PC-3 (cell line): ENCODE measurements around the gene SLC25A51.

Experiments
- CTCF ChIP-seq: fragments of 300-600 bp; sonication (generic); conservative IDR thresholded peaks from 2 replicates; pipeline ENCODE4 v1.5.1; 2017; ENCODE audit warnings: antibody characterized with exemption, low read depth, mild to moderate bottlenecking, low read length
- EZH2 ChIP-seq: fragments of 300-600 bp; sonication (generic); IDR thresholded peaks from one replicate; pipeline ENCODE4 v1.6.1; 2017; ENCODE audit warnings: antibody characterized with exemption, mild to moderate bottlenecking, low read length; ENCODE audit not compliant: unreplicated experiment
- EZH2phosphoT487 ChIP-seq: fragments of 300-600 bp; sonication (generic); IDR thresholded peaks from 2 replicates; pipeline ENCODE4 v1.6.1; 2018; ENCODE audit warnings: mild to moderate bottlenecking, antibody characterized with exemption, low read length, borderline replicate concordance

GRCh38 chr9:37916471-37917312 lies 12.8 kb upstream of the SLC25A51 start:
- no peak for TF ChIP-seq EZH2
- no peak for TF ChIP-seq CTCF
- TF ChIP-seq EZH2phosphoT487: no peak
